GM23248 (cell line): ENCODE measurements around the gene ASAP2. TPM values are rescaled to one million over a fixed set of nuclear protein-coding genes. Genes with fewer than 3 reads are reported as not detected.

Experiments used
- DNase-seq: peaks from one replicate; pipeline ENCODE4 v3.0.0-alpha.2; 2015
- H2AFZ ChIP-seq: fragments of 200-600 bp; sonication (generic); 2 replicates; pipeline ENCODE4 v1.6.1; 2016; ENCODE audit warnings: antibody characterized with exemption
- H3F3A ChIP-seq: fragments of 200-600 bp; sonication (generic); 2 replicates; pipeline ENCODE4 v1.6.1; 2016; ENCODE audit warnings: mild to moderate bottlenecking, antibody characterized with exemption, mixed run types; ENCODE audit not compliant: insufficient read depth
- H3K27ac ChIP-seq: fragments of 200-600 bp; sonication (generic); 2 replicates; pipeline ENCODE4 v1.5.1; 2016; ENCODE audit warnings: mild to moderate bottlenecking
- H3K27me3 ChIP-seq: fragments of 200-600 bp; sonication (generic); replicated peaks from 2 replicates; pipeline ENCODE4 v1.6.1; 2016; ENCODE audit warnings: mild to moderate bottlenecking; ENCODE audit not compliant: insufficient read depth
- H3K36me3 ChIP-seq: fragments of 200-600 bp; sonication (generic); 2 replicates; pipeline ENCODE4 v1.6.1; 2016; ENCODE audit warnings: low read depth, mild to moderate bottlenecking
- H3K4me1 ChIP-seq: fragments of 200-600 bp; sonication (generic); 2 replicates; pipeline ENCODE4 v1.6.1; 2016; ENCODE audit warnings: mild to moderate bottlenecking; ENCODE audit not compliant: insufficient read depth
- H3K4me2 ChIP-seq: fragments of 200-600 bp; sonication (generic); one replicate; pipeline ENCODE4 v1.6.1; 2016; ENCODE audit warnings: mild to moderate bottlenecking; ENCODE audit not compliant: unreplicated experiment
- H3K4me3 ChIP-seq: fragments of 200-600 bp; sonication (generic); 2 replicates; pipeline ENCODE4 v1.5.1; 2016; ENCODE audit warnings: mild to moderate bottlenecking
- H3K79me2 ChIP-seq: fragments of 200-600 bp; sonication (generic); 2 replicates; pipeline ENCODE4 v1.6.1; 2016; ENCODE audit warnings: mild to moderate bottlenecking; ENCODE audit not compliant: insufficient read depth
- H3K9ac ChIP-seq: fragments of 200-600 bp; sonication (generic); 2 replicates; pipeline ENCODE4 v1.6.1; 2016; ENCODE audit warnings: mild to moderate bottlenecking
- H3K9me2 ChIP-seq: fragments of 200-600 bp; sonication (generic); 2 replicates; pipeline ENCODE4 v1.6.1; 2016; ENCODE audit warnings: mixed run types, mild to moderate bottlenecking, moderate library complexity; ENCODE audit not compliant: insufficient read depth
- H3K9me3 ChIP-seq: fragments of 200-600 bp; sonication (generic); one replicate; pipeline ENCODE4 v1.6.1; 2017; ENCODE audit warnings: low read depth
- H4K20me1 ChIP-seq: fragments of 200-600 bp; sonication (generic); 2 replicates; pipeline ENCODE4 v1.6.0; 2016; ENCODE audit not compliant: insufficient read depth
- EZH2 ChIP-seq: fragments of 200-600 bp; sonication (generic); IDR thresholded peaks from 2 replicates; pipeline ENCODE4 v1.6.1; 2018; ENCODE audit warnings: antibody characterized with exemption, mild to moderate bottlenecking; ENCODE audit not compliant: insufficient read depth, poor library complexity, severe bottlenecking
- EZH2phosphoT487 ChIP-seq: fragments of 200-600 bp; sonication (generic); IDR thresholded peaks from 2 replicates; pipeline ENCODE4 v1.6.1; 2018; ENCODE audit warnings: antibody characterized with exemption, moderate library complexity, mild to moderate bottlenecking, low read depth; ENCODE audit not compliant: insufficient read depth
- WGBS, 2 experiments: methylation state at CpG; one replicate each; pipeline ENCODE4 v1.1.6; 2015 to 2017; ENCODE audit warnings: low lambda C conversion rate in 2 of 2, low coverage in 1 of 2; ENCODE audit errors: missing lambda C conversion rate in 2 of 2; 5-methylcytosine and 5-hydroxymethylcytosine counted together
- in situ Hi-C: fragments of 300-500 bp; cut with MboI; formaldehyde crosslinking; loops from 2 replicates; pipeline ENCODE4 v1.15.0; 2020
- polyA plus RNA-seq: library from polyadenylated mRNA; unstranded; fragments of >200 nt; fragmentation: Nextera tagmentation; extraction: Ambion mirVana; gene quantifications from 2 replicates; pipeline ENCODE4 v1.2.1, GENCODE V29; 2016
- total RNA-seq: library from RNA; depleted of rRNA; stranded (reverse); fragments of >200 nt; shearing (Covaris generic); gene quantifications from 2 replicates; pipeline ENCODE4 v1.2.3, GENCODE V29; 2014

ASAP2 gene
- total and polyA plus RNA-seq, 2 experiments from 2014 or later, result 8.8 to 49.6 TPM

- Histone ChIP-seq H3K36me3 (peaks cover 21% of the 10 kb centered on the region; the same call in 1 of the 2 replicates), H2AFZ (no peak overlapping the region), H3K9ac (no peak overlapping the region), H3K9me3 (no peaks in the 10 kb centered on the region), H3K27me3 (no peaks in the 10 kb centered on the region), H3K4me3 (no peak overlapping the region), H3F3A (peaks cover 27% of the 10 kb centered on the region), H3K4me2 (no peak overlapping the region), H3K9me2 (no peaks in the 10 kb centered on the region), H4K20me1 (no peaks in the 10 kb centered on the region), H3K27ac (no peak overlapping the region), H3K79me2 (peaks cover 100% of the 10 kb centered on the region), H3K4me1 (peaks cover 24% of the 10 kb centered on the region)
- DNase-seq, result no peak
- in situ Hi-C loops, result no loop called here
- WGBS, 2 experiments, result 34 to 37% methylated on average over 9 of the region's 9 CpGs
- TF ChIP-seq EZH2phosphoT487, result no peak
- no peak for TF ChIP-seq EZH2
Measured at GRCh38 chr2:9276901-9277451, 70.4 kb downstream of the ASAP2 start.

- WGBS, 2 experiments, result 89% methylated on average over 7 of the region's 7 CpGs
- no peaks in the 10 kb centered on the region for H3K27me3 ChIP-seq
- peaks cover 29% of the 10 kb centered on the region; the same call in 1 of the 2 replicates for H3K36me3 ChIP-seq
- no peak for DNase-seq
- peaks cover 24% of the 10 kb centered on the region for H3K4me1 ChIP-seq
- H3K27ac ChIP-seq, result no peak overlapping the region
- H3K79me2 ChIP-seq, result peaks cover 100% of the 10 kb centered on the region
- no peak overlapping the region for H2AFZ ChIP-seq
- H3K4me3 ChIP-seq, result no peak overlapping the region
- H3K9ac ChIP-seq, result no peak overlapping the region
- H3F3A ChIP-seq, result peaks cover 16% of the 10 kb centered on the region; the same call in 1 of the 2 replicates
- TF ChIP-seq EZH2phosphoT487 (no peak), EZH2 (no peak)
- H4K20me1 ChIP-seq, result no peaks in the 10 kb centered on the region
- H3K9me3 ChIP-seq, result no peaks in the 10 kb centered on the region
- in situ Hi-C loops, result no loop called here
- no peaks in the 10 kb centered on the region for H3K9me2 ChIP-seq
- no peak overlapping the region for H3K4me2 ChIP-seq
Measured at GRCh38 chr2:9278439-9278838, 71.8 kb downstream of the ASAP2 start.

GRCh38 chr2:9279426-9279825, 72.8 kb downstream of the ASAP2 start:
- Histone ChIP-seq H3K79me2 (peaks cover 100% of the 10 kb centered on the region), H3K9me3 (no peaks in the 10 kb centered on the region), H3K27me3 (no peaks in the 10 kb centered on the region), H3K4me3 (no peak overlapping the region), H3K36me3 (peaks cover 29% of the 10 kb centered on the region; the same call in 1 of the 2 replicates), H3K9ac (no peak overlapping the region), H4K20me1 (no peaks in the 10 kb centered on the region), H3F3A (peaks cover 23% of the 10 kb centered on the region; the same call in 1 of the 2 replicates), H3K9me2 (no peaks in the 10 kb centered on the region), H3K4me1 (peaks cover 24% of the 10 kb centered on the region), H3K4me2 (no peak overlapping the region), H2AFZ (no peak overlapping the region), H3K27ac (no peak overlapping the region)
- in situ Hi-C loops, result no loop called here
- TF ChIP-seq EZH2 (no peak), EZH2phosphoT487 (no peak)
- 91% methylated on average over 10 of the region's 10 CpGs for WGBS, 2 experiments
- DNase-seq, result no peak

GRCh38 chr2:9280224-9280623, 73.6 kb downstream of the ASAP2 start:
- DNase-seq, result no peak
- TF ChIP-seq EZH2phosphoT487 (no peak), EZH2 (no peak)
- Histone ChIP-seq H3K9me3 (no peaks in the 10 kb centered on the region), H2AFZ (no peak overlapping the region), H3K27ac (no peak overlapping the region), H3K27me3 (no peaks in the 10 kb centered on the region), H3K4me2 (no peak overlapping the region), H3F3A (peaks cover 25% of the 10 kb centered on the region), H3K9ac (no peak overlapping the region), H3K36me3 (peaks cover 29% of the 10 kb centered on the region; the same call in 1 of the 2 replicates), H3K9me2 (no peaks in the 10 kb centered on the region), H4K20me1 (no peaks in the 10 kb centered on the region), H3K4me3 (no peak overlapping the region), H3K4me1 (peaks cover 22% of the 10 kb centered on the region), H3K79me2 (peaks cover 100% of the 10 kb centered on the region)
- WGBS, 2 experiments, result 86 to 99% methylated on average over 6 to 8 of the region's 8 CpGs
- in situ Hi-C loops, result no loop called here

GRCh38 chr2:9281145-9281544, 74.5 kb downstream of the ASAP2 start:
- Histone ChIP-seq H3K9me3 (no peaks in the 10 kb centered on the region), H4K20me1 (no peaks in the 10 kb centered on the region), H3K27me3 (no peaks in the 10 kb centered on the region), H3K4me2 (no peak overlapping the region), H3K79me2 (peaks cover 100% of the 10 kb centered on the region), H2AFZ (no peak overlapping the region), H3K36me3 (peaks cover 29% of the 10 kb centered on the region; the same call in 1 of the 2 replicates), H3K9ac (no peak overlapping the region), H3K4me1 (peaks cover 27% of the 10 kb centered on the region), H3K4me3 (no peak overlapping the region), H3K9me2 (no peaks in the 10 kb centered on the region), H3K27ac (no peak overlapping the region), H3F3A (peaks cover 34% of the 10 kb centered on the region)
- TF ChIP-seq EZH2 (no peak), EZH2phosphoT487 (no peak)
- WGBS, 2 experiments, result 75 to 79% methylated on average over 7 of the region's 7 CpGs
- no peak for DNase-seq
- in situ Hi-C loops, result no loop called here
